ENCODE data around the gene KLHL10. TPM values are rescaled to one million over a fixed set of nuclear protein-coding genes. Genes with fewer than 3 reads are reported as not detected.

Gene KLHL10
- total and polyA plus RNA-seq, 9 of the 15 experiments (the other 6 are each of a cell fraction or from before 2014, with no cell fraction given) = 0.06 to 0.56 (median 0.12) TPM; not detected in 5

GRCh38 chr17:41849251-41849990 lies 11.8 kb downstream of the KLHL10 start:
- FAIRE-seq = no peak
- H3K36me3 ChIP-seq (ENCODE audit: control insufficient read depth, insufficient read depth, low read length) = peaks cover 29% of the 10 kb centered on the region; the same call in 2 of the 3 replicates
- ChIA-PET CTCF (ENCODE audit: low intra/inter-chr PET ratio) (no interaction called here), POLR2A (interaction anchor here (0.6 to 1.7 kb wide), 6 partner anchors 11 to 831 kb away, joined by 3 to 10 read pairs (median 4); partner anchors contain the start of gene KLHL11)
- no TSS peak for BruUV-seq (replicated peaks)
- WGBS (ENCODE audit: insufficient coverage, low coverage, missing lambda C conversion rate) = 74% methylated on average over 4 of the region's 4 CpGs
- H3K4me2 ChIP-seq (ENCODE audit: insufficient read depth, low read length) = no peak overlapping the region
- H2AFZ ChIP-seq (ENCODE audit: low read depth, low read length) = no peak overlapping the region
- DNase-seq (ENCODE audit: extremely low read depth in 1 of 4, low spot score in 3 of 4) = no peak
- no peak overlapping the region for H3K4me3 ChIP-seq
- in situ Hi-C loops (cut with MboI) (no loop called here), intact Hi-C loops (cut with micrococcal nuclease) (no loop called here)
- no peak for ATAC-seq
- no peaks in the 10 kb centered on the region for H3K4me1 ChIP-seq (replicated peaks in 1 of 2; ENCODE audit: control insufficient read depth in 2 of 2, insufficient read depth in 2 of 2, low read length in 2 of 2)
- no peaks in the 10 kb centered on the region for H3K9me1 ChIP-seq (ENCODE audit: control insufficient read depth, insufficient read depth, low read length)
- no peak overlapping the region for H3K9ac ChIP-seq (ENCODE audit: insufficient read depth in 1 of 2, low read depth in 2 of 2, low read length in 2 of 2)
- H3K9me3 ChIP-seq (replicated peaks; ENCODE audit: control insufficient read depth, insufficient read depth, low read depth, low read length) = no peaks in the 10 kb centered on the region
- peaks cover 28% of the 10 kb centered on the region for H3K79me2 ChIP-seq (ENCODE audit: control insufficient read depth, insufficient read depth, low read length)
- no peaks in the 10 kb centered on the region for H4K20me1 ChIP-seq (replicated peaks; ENCODE audit: control insufficient read depth, insufficient read depth, low read length)
- H3K27ac ChIP-seq (ENCODE audit: extremely low read depth, low read depth, low read length) = no peak overlapping the region
- H3K27me3 ChIP-seq (ENCODE audit: control insufficient read depth in 2 of 2, insufficient read depth in 2 of 2, low read length in 2 of 2) = no peaks in the 10 kb centered on the region
- no peak for TF ChIP-seq POLR2B (IDR thresholded peaks at IDR 0.05; ENCODE audit: low read depth, partially characterized antibody)
- no peak for TF ChIP-seq EZH2 (IDR thresholded peaks at IDR 0.05; ENCODE audit: borderline replicate concordance, low read depth, low read length)
- TF ChIP-seq, protein P1, sequence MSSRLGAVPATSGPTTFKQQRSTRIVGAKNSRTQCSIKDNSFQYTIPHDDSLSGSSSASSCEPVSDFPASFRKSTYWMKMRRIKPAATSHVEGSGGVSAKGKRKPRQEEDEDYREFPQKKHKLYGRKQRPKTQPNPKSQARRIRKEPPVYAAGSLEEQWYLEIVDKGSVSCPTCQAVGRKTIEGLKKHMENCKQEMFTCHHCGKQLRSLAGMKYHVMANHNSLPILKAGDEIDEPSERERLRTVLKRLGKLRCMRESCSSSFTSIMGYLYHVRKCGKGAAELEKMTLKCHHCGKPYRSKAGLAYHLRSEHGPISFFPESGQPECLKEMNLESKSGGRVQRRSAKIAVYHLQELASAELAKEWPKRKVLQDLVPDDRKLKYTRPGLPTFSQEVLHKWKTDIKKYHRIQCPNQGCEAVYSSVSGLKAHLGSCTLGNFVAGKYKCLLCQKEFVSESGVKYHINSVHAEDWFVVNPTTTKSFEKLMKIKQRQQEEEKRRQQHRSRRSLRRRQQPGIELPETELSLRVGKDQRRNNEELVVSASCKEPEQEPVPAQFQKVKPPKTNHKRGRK (tag; IDR thresholded peaks at IDR 0.05) = no peak
- no peak for TF ChIP-seq HDAC3 (IDR thresholded peaks at IDR 0.05; ENCODE audit: borderline replicate concordance, partially characterized antibody)
- no peak for TF ChIP-seq E4F1 (CRISPR knock-in tag; IDR thresholded peaks at IDR 0.05; ENCODE audit: borderline replicate concordance)
- TF ChIP-seq TCF7L2 (IDR thresholded peaks at IDR 0.05; ENCODE audit: low read depth, low read length) = no peak
- TF ChIP-seq ZNF175 (CRISPR knock-in tag; IDR thresholded peaks at IDR 0.05; ENCODE audit: low read depth) = no peak
- no peak for TF ChIP-seq MBD2 (IDR thresholded peaks at IDR 0.05; ENCODE audit: borderline replicate concordance, low read depth)
- TF ChIP-seq PRDM10 (IDR thresholded peaks at IDR 0.05; ENCODE audit: partially characterized antibody) = no peak
- TF ChIP-seq, protein P2, sequence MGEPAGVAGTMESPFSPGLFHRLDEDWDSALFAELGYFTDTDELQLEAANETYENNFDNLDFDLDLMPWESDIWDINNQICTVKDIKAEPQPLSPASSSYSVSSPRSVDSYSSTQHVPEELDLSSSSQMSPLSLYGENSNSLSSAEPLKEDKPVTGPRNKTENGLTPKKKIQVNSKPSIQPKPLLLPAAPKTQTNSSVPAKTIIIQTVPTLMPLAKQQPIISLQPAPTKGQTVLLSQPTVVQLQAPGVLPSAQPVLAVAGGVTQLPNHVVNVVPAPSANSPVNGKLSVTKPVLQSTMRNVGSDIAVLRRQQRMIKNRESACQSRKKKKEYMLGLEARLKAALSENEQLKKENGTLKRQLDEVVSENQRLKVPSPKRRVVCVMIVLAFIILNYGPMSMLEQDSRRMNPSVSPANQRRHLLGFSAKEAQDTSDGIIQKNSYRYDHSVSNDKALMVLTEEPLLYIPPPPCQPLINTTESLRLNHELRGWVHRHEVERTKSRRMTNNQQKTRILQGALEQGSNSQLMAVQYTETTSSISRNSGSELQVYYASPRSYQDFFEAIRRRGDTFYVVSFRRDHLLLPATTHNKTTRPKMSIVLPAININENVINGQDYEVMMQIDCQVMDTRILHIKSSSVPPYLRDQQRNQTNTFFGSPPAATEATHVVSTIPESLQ (CRISPR knock-in tag; IDR thresholded peaks at IDR 0.05) = no peak

All from K562 (cell line).